WTC11 (cell line): ENCODE data around the gene ZNF488.

ENCODE experiments used
- CREB1 ChIP-seq: sonication (generic); formaldehyde crosslinking; IDR thresholded peaks from 2 replicates; pipeline ENCODE4 v1.8.0; 2023; ENCODE audit warnings: mild to moderate bottlenecking, missing genetic modification reagents
- CTCF ChIP-seq: fragments of 200-600 bp; IDR thresholded peaks from 2 replicates; pipeline ENCODE4 v1.8.0; 2022; ENCODE audit warnings: antibody characterized with exemption
- ELF4 ChIP-seq: sonication (generic); formaldehyde crosslinking; IDR thresholded peaks from 2 replicates; pipeline ENCODE4 v1.8.1; 2022; ENCODE audit warnings: low read depth, mild to moderate bottlenecking, moderate library complexity, missing genetic modification reagents
- FOXJ3 ChIP-seq: sonication (generic); formaldehyde crosslinking; IDR thresholded peaks from 2 replicates; pipeline ENCODE4 v1.9.0; 2021; ENCODE audit warnings: missing genetic modification reagents, mild to moderate bottlenecking, borderline replicate concordance
- KAT7 ChIP-seq: sonication (generic); formaldehyde crosslinking; IDR thresholded peaks from 2 replicates; pipeline ENCODE4 v1.8.1; 2023; ENCODE audit warnings: missing genetic modification reagents, mild to moderate bottlenecking, borderline replicate concordance
- TEAD4 ChIP-seq: sonication (generic); formaldehyde crosslinking; IDR thresholded peaks from 2 replicates; pipeline ENCODE4 v1.8.0; 2022; ENCODE audit warnings: mild to moderate bottlenecking, missing genetic modification reagents
- ZBTB21 ChIP-seq: sonication (generic); formaldehyde crosslinking; IDR thresholded peaks from 2 replicates; pipeline ENCODE4 v1.8.1; 2023; ENCODE audit warnings: mild to moderate bottlenecking, missing genetic modification reagents, borderline replicate concordance
- ZNF121 ChIP-seq: sonication (generic); formaldehyde crosslinking; IDR thresholded peaks from 2 replicates; pipeline ENCODE4 v1.8.0; 2023; ENCODE audit warnings: missing genetic modification reagents
- TF ChIP-seq, protein P1 (sequence below): sonication (generic); formaldehyde crosslinking; IDR thresholded peaks from 2 replicates; pipeline ENCODE4 v1.8.0; 2022; ENCODE audit warnings: mild to moderate bottlenecking, missing genetic modification reagents
- TF ChIP-seq, protein P2 (sequence below): sonication (generic); formaldehyde crosslinking; IDR thresholded peaks from 2 replicates; pipeline ENCODE4 v1.8.1; 2022; ENCODE audit warnings: low read depth, mild to moderate bottlenecking, moderate library complexity, missing genetic modification reagents, borderline replicate concordance

- TF ChIP-seq CTCF (no peak), CREB1 (no peak), ZNF121 (CRISPR knock-in tag) (no peak), ELF4 (CRISPR knock-in tag) (no peak), KAT7 (no peak), FOXJ3 (no peak), ZBTB21 (CRISPR knock-in tag) (no peak), TEAD4 (CRISPR knock-in tag) (no peak)
- TF ChIP-seq, protein P1, sequence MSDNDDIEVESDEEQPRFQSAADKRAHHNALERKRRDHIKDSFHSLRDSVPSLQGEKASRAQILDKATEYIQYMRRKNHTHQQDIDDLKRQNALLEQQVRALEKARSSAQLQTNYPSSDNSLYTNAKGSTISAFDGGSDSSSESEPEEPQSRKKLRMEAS, result no peak
- TF ChIP-seq, protein P2, sequence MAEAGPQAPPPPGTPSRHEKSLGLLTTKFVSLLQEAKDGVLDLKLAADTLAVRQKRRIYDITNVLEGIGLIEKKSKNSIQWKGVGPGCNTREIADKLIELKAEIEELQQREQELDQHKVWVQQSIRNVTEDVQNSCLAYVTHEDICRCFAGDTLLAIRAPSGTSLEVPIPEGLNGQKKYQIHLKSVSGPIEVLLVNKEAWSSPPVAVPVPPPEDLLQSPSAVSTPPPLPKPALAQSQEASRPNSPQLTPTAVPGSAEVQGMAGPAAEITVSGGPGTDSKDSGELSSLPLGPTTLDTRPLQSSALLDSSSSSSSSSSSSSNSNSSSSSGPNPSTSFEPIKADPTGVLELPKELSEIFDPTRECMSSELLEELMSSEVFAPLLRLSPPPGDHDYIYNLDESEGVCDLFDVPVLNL, result no peak
These were observed 16.7 kb upstream of the ZNF488 start for GRCh38 chr10:47400786-47401185.
